Melanocyte of skin (primary cell): ENCODE measurements around the gene AIRE. TPM values are rescaled to one million over a fixed set of nuclear protein-coding genes. Genes with fewer than 3 reads are reported as not detected.

ENCODE experiments used
- small RNA-seq, 2 donors: library from RNA; depleted of rRNA; stranded (forward); fragments of <200 nt; gene quantifications; one replicate each; pipeline ENCODE3, GENCODE V24; 2012
- total RNA-seq, 2 donors: library from RNA; depleted of rRNA; stranded (reverse); fragments of >200 nt; gene quantifications; 2 replicates each; pipeline ENCODE4 v1.2.3, GENCODE V29; 2012

The AIRE gene
- total RNA-seq: not detected

GRCh38 chr21:44285138-44285992 is at the start of gene AIRE:
Gene AIRE, plus strand, starts transcription at chr21:44285876. Its CDS starts 131 bp downstream, at chr21:44286007.

GRCh38 chr21:44240842-44241241 is 44.8 kb upstream of the AIRE start, which contains the start of gene ICOSLG:
Gene ICOSLG, minus strand, starts transcription at chr21:44240943. Its CDS starts 126 bp downstream, at chr21:44240817.

GRCh38 chr21:44261675-44262295 is 23.9 kb upstream of the AIRE start, which contains the start of gene DNMT3L:
Gene DNMT3L, minus strand, starts transcription at chr21:44261897. Its CDS starts 638 bp downstream, at chr21:44261259.

GRCh38 chr21:44299458-44300261 is 14.0 kb downstream of the AIRE start, which contains the start of gene PFKL:
Gene PFKL, plus strand, starts transcription at chr21:44300053. Its CDS starts 53 bp downstream, at chr21:44300106.

GRCh38 chr21:44338971-44339910 is 53.6 kb downstream of the AIRE start, which contains the start of gene CFAP410:
Gene CFAP410, minus strand, starts transcription at chr21:44339390. Its CDS starts 196 bp downstream, at chr21:44339194.

Small RNA genes within 50 kb of the gene (small RNA-seq; reads per million reads assigned to genes)
- gene AP001059.3: 0 reads per million in 2 donors

Other genes with a start within 250 kb of the AIRE start
- 10 to 100 TPM in 1 of 2 donors, 1 to 10 TPM in 1; 1.7 to 25.3 TPM for gene PWP2, start 178.5 kb upstream of the AIRE start, total RNA-seq
- gene GATD3, start 152.2 kb upstream of the AIRE start, total RNA-seq: 10 to 100 TPM in 1 of 2 donors, 1 to 10 TPM in 1; 8.6 to 35.0 TPM
- under 1 TPM in 1 of 2 donors, not detected in 1; under 0.01 TPM for gene ICOSLG, start 44.9 kb upstream of the AIRE start, total RNA-seq
- gene DNMT3L, start 24.0 kb upstream of the AIRE start, total RNA-seq: not detected
- 100 to 1,000 TPM; 109 to 113 TPM for gene PFKL, start 14.2 kb downstream of the AIRE start, total RNA-seq
- gene CFAP410, start 53.5 kb downstream of the AIRE start, total RNA-seq: 10 to 100 TPM in 1 of 2 donors, 1 to 10 TPM in 1; 7.7 to 13.1 TPM
- under 1 TPM in 1 of 2 donors, not detected in 1; under 0.01 TPM for gene TRPM2, start 67.7 kb downstream of the AIRE start, total RNA-seq
- 1 to 10 TPM; 1.7 to 3.1 TPM for gene LRRC3, start 169.6 kb downstream of the AIRE start, total RNA-seq